CD14-positive monocyte (primary cell): ENCODE measurements around the gene MBNL3. TPM values are rescaled to one million over a fixed set of nuclear protein-coding genes. Genes with fewer than 3 reads are reported as not detected.
"Not testable (repeated sequence)": the region's sequence is repeated elsewhere in the genome, so short reads cannot be mapped to it uniquely, and the experiment has no call there.

Source experiments
- DNase-seq, 3 donors: peaks; one replicate each; pipeline ENCODE4 v3.0.0-alpha.2; 2011 to 2022
- H2AFZ ChIP-seq: 2 replicates; pipeline ENCODE4 v1.6.0; 2012; ENCODE audit warnings: mild to moderate bottlenecking, low read depth, low read length, inconsistent platforms; ENCODE audit not compliant: insufficient read depth, poor library complexity, severe bottlenecking
- H3K27ac ChIP-seq, 2 donors: 1 replicate in 1 of 2; 2 replicates in 1 of 2; pipeline ENCODE4 v1.5.1; 2012 to 2013; ENCODE audit warnings: low read length in 2 of 2, control low read depth in 1 of 2, inconsistent platforms in 1 of 2, low read depth in 1 of 2, mild to moderate bottlenecking in 1 of 2
- H3K27me3 ChIP-seq, 2 donors: one replicate each; pipeline versions ENCODE4 v1.6.0 to v1.6.1; 2011 to 2013; ENCODE audit warnings: low read length in 2 of 2; ENCODE audit not compliant: control insufficient read depth in 2 of 2, insufficient read depth in 2 of 2
- H3K36me3 ChIP-seq, 2 donors: replicated peaks in 1 of 2; 1 replicate in 1 of 2; 2 replicates in 1 of 2; pipeline versions ENCODE4 v1.5.1 to v1.6.1; 2012 to 2013; ENCODE audit warnings: low read length in 2 of 2, control low read depth in 1 of 2, inconsistent platforms in 1 of 2, mild to moderate bottlenecking in 1 of 2; ENCODE audit not compliant: insufficient read depth in 2 of 2, control insufficient read depth in 1 of 2
- H3K4me1 ChIP-seq, 2 donors: 1 replicate in 1 of 2; 2 replicates in 1 of 2; pipeline versions ENCODE4 v1.5.1 to v1.6.1; 2012 to 2013; ENCODE audit warnings: low read length in 2 of 2, control low read depth in 1 of 2, inconsistent platforms in 1 of 2, mild to moderate bottlenecking in 1 of 2, moderate library complexity in 1 of 2; ENCODE audit not compliant: insufficient read depth in 2 of 2, control insufficient read depth in 1 of 2
- H3K4me2 ChIP-seq: replicated peaks from 2 replicates; pipeline ENCODE3; 2012; ENCODE audit warnings: low read length, moderate library complexity, mild to moderate bottlenecking; ENCODE audit not compliant: poor library complexity, severe bottlenecking; ENCODE audit errors: extremely low read depth
- H3K4me3 ChIP-seq, 3 experiments: fragments of 200-600 bp in 1 of 3; sonication (generic) in 1 of 3; replicated peaks in 1 of 3; 1 replicate in 2 of 3; 2 replicates in 1 of 3; pipeline ENCODE4 v1.5.1; 2011 to 2013; ENCODE audit warnings: low read length in 3 of 3, mild to moderate bottlenecking in 3 of 3, control low read depth in 2 of 3, low read depth in 2 of 3, inconsistent platforms in 1 of 3, moderate library complexity in 1 of 3
- H3K79me2 ChIP-seq: 2 replicates; pipeline ENCODE4 v1.6.0; 2012; ENCODE audit warnings: mild to moderate bottlenecking, control low read depth, inconsistent platforms, low read length, moderate library complexity; ENCODE audit not compliant: insufficient read depth
- H3K9ac ChIP-seq: 2 replicates; pipeline ENCODE4 v1.6.0; 2017; ENCODE audit warnings: low read length, mild to moderate bottlenecking; ENCODE audit not compliant: insufficient read depth, poor library complexity, severe bottlenecking
- H3K9me3 ChIP-seq, 2 donors: replicated peaks in 1 of 2; 1 replicate in 1 of 2; 2 replicates in 1 of 2; pipeline versions ENCODE4 v1.5.1 to v1.6.1; 2012 to 2013; ENCODE audit warnings: low read length in 2 of 2, control low read depth in 1 of 2; ENCODE audit not compliant: control insufficient read depth in 1 of 2, insufficient read depth in 1 of 2
- H4K20me1 ChIP-seq: 2 replicates; pipeline ENCODE4 v1.6.0; 2012; ENCODE audit warnings: mild to moderate bottlenecking, low read length, control low read depth, moderate library complexity; ENCODE audit not compliant: insufficient read depth
- H3K27ac Mint-ChIP-seq, 7 donors: one replicate each; pipeline ENCODE4 v1.8.0; 2020; ENCODE audit warnings: mild to moderate bottlenecking in 7 of 7, mixed read lengths in 7 of 7, moderate library complexity in 6 of 7, inconsistent platforms in 2 of 7
- H3K27me3 Mint-ChIP-seq, 3 donors: one replicate each; pipeline ENCODE4 v1.8.0; 2021 to 2022; ENCODE audit warnings: low read depth in 3 of 3, mild to moderate bottlenecking in 3 of 3, mixed read lengths in 3 of 3, moderate library complexity in 3 of 3, inconsistent platforms in 1 of 3
- H3K36me3 Mint-ChIP-seq, 2 donors: one replicate each; pipeline ENCODE4 v1.8.0; 2020; ENCODE audit warnings: mixed read lengths in 2 of 2, inconsistent platforms in 1 of 2, mild to moderate bottlenecking in 1 of 2
- H3K4me1 Mint-ChIP-seq: one replicate; pipeline ENCODE4 v1.8.0; 2020; ENCODE audit warnings: mild to moderate bottlenecking, mixed read lengths
- H3K4me3 Mint-ChIP-seq, 2 donors: one replicate each; pipeline ENCODE4 v1.8.0; 2020; ENCODE audit warnings: mild to moderate bottlenecking in 2 of 2, mixed read lengths in 2 of 2, moderate library complexity in 1 of 2
- H3K9me3 Mint-ChIP-seq, 7 donors: one replicate each; pipeline ENCODE4 v1.8.0; 2020 to 2022; ENCODE audit warnings: mixed read lengths in 7 of 7, mild to moderate bottlenecking in 6 of 7, moderate library complexity in 6 of 7, inconsistent platforms in 2 of 7
- WGBS: methylation state at CpG from one replicate; pipeline ENCODE4 v1.1.5; 2013; ENCODE audit warnings: missing lambda C conversion rate; ENCODE audit not compliant: insufficient coverage; 5-methylcytosine and 5-hydroxymethylcytosine counted together
- intact Hi-C, 2 donors: fragments of 100-400 bp; cut with micrococcal nuclease; formaldehyde crosslinking; loops; one replicate each; pipeline versions ENCODE4 v1.15.0 to v1.15.1; 2023
- polyA plus RNA-seq, 3 donors: library from polyadenylated mRNA; depleted of rRNA in 1 of 3; unstranded in 2 of 3; stranded (reverse) in 1 of 3; fragments of 300-500 nt in 2 of 3; fragments of >200 nt in 1 of 3; fragmentation: Illumina TruSeq in 2 of 3; gene quantifications; 1 replicate in 2 of 3; 2 replicates in 1 of 3; pipeline ENCODE4 v1.2.3, GENCODE V29; 2012 to 2021
- TF ChIP-seq, protein P1 (sequence below): fragments of 200-600 bp; IDR thresholded peaks from one replicate; pipeline ENCODE4 v1.8.0; 2022; ENCODE audit warnings: antibody characterized with exemption, mild to moderate bottlenecking

MBNL3 gene
- polyA plus RNA-seq, 3 donors = 7.4 to 32.8 (median 22.4) TPM

GRCh38 chrX:132331000-132331399, 157.8 kb downstream of the MBNL3 start:
- Mint-ChIP-seq H3K4me3 (no peak overlapping the region), H3K36me3 (no peaks in the 10 kb centered on the region), H3K27me3 (peaks cover 0 to 2% (median 0%) of the 10 kb centered on the region in 3 donors), H3K4me1 (no peaks in the 10 kb centered on the region), H3K27ac (no peak overlapping the region), H3K9me3 (peaks cover 0 to 5% (median 3%) of the 10 kb centered on the region in 7 donors)
- peaks cover 0 to 4% of the 10 kb centered on the region in 2 donors for H3K27me3 ChIP-seq
- H3K36me3 ChIP-seq = no peaks in the 10 kb centered on the region
- no peaks in the 10 kb centered on the region for H3K4me1 ChIP-seq
- H3K27ac ChIP-seq = no peak overlapping the region
- no peaks in the 10 kb centered on the region for H3K9me3 ChIP-seq
- H3K9ac ChIP-seq = no peak overlapping the region
- H4K20me1 ChIP-seq = no peaks in the 10 kb centered on the region
- TF ChIP-seq, protein P1, sequence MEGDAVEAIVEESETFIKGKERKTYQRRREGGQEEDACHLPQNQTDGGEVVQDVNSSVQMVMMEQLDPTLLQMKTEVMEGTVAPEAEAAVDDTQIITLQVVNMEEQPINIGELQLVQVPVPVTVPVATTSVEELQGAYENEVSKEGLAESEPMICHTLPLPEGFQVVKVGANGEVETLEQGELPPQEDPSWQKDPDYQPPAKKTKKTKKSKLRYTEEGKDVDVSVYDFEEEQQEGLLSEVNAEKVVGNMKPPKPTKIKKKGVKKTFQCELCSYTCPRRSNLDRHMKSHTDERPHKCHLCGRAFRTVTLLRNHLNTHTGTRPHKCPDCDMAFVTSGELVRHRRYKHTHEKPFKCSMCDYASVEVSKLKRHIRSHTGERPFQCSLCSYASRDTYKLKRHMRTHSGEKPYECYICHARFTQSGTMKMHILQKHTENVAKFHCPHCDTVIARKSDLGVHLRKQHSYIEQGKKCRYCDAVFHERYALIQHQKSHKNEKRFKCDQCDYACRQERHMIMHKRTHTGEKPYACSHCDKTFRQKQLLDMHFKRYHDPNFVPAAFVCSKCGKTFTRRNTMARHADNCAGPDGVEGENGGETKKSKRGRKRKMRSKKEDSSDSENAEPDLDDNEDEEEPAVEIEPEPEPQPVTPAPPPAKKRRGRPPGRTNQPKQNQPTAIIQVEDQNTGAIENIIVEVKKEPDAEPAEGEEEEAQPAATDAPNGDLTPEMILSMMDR = no peak
- no peak overlapping the region for H2AFZ ChIP-seq
- no peak overlapping the region for H3K4me2 ChIP-seq
- no peaks in the 10 kb centered on the region for H3K79me2 ChIP-seq
- no peak for DNase-seq
- no peak overlapping the region for H3K4me3 ChIP-seq
- intact Hi-C loops = no loop called here

GRCh38 chrX:132330156-132330729, 158.6 kb downstream of the MBNL3 start:
- intact Hi-C loops = no loop called here
- peaks cover 0 to 5% (median 3%) of the 10 kb centered on the region in 7 donors for H3K9me3 Mint-ChIP-seq

DNA sequence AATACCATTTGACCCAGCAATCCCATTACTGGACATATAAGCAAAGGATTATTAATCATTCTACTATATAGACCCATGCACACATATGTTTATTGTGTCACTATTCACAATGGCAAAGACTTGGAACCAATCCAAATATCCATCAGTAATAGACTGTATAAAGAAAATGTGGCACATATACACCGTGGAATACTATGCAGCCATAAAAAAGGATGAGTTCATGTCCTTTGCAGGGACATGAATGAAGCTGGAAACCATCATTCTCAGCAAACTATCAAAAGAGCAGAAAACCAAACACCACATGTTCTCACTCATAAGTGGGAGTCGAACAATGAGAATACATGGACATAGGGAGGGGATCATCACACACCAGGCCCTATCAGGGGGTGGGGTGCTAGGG, 161.9 kb downstream of the MBNL3 start:
- H3K4me1 Mint-ChIP-seq, H3K9me3 ChIP-seq, H3K27me3 Mint-ChIP-seq, H3K4me3 ChIP-seq, H4K20me1 ChIP-seq, H3K27me3 ChIP-seq, H2AFZ ChIP-seq, H3K9me3 Mint-ChIP-seq, H3K4me2 ChIP-seq, DNase-seq, H3K36me3 ChIP-seq, H3K27ac ChIP-seq, H3K79me2 ChIP-seq, H3K36me3 Mint-ChIP-seq, H3K4me1 ChIP-seq, intact Hi-C loops, H3K4me3 Mint-ChIP-seq, H3K9ac ChIP-seq, H3K27ac Mint-ChIP-seq: not testable (repeated sequence)
- no CpG with 5 or more reads among the region's 2 CpGs for WGBS

More at GRCh38 chrX:132330156-132330729, 158.6 kb downstream of the MBNL3 start:
- Mint-ChIP-seq H3K27me3 (peaks cover 0 to 2% (median 0%) of the 10 kb centered on the region in 3 donors), H3K27ac (no peak overlapping the region), H3K4me3 (no peak overlapping the region), H3K4me1 (no peaks in the 10 kb centered on the region), H3K36me3 (no peaks in the 10 kb centered on the region)
- H3K27ac ChIP-seq = no peak overlapping the region
- H4K20me1 ChIP-seq = no peaks in the 10 kb centered on the region
- no peaks in the 10 kb centered on the region for H3K79me2 ChIP-seq
- H2AFZ ChIP-seq = no peak overlapping the region
- H3K9ac ChIP-seq = no peak overlapping the region
- no peaks in the 10 kb centered on the region for H3K36me3 ChIP-seq
- no CpG with 5 or more reads among the region's 2 CpGs for WGBS
- H3K27me3 ChIP-seq = peaks cover 0 to 4% of the 10 kb centered on the region in 2 donors
- TF ChIP-seq, protein P1 = no peak
- H3K4me3 ChIP-seq = no peak overlapping the region
- no peaks in the 10 kb centered on the region for H3K4me1 ChIP-seq
- H3K9me3 ChIP-seq = no peaks in the 10 kb centered on the region
- no peak for DNase-seq
- no peak overlapping the region for H3K4me2 ChIP-seq
